Ishikawa (cell line): ENCODE measurements around the gene PTTG1IP.

Experiments used
- CEBPB ChIP-seq: IDR thresholded peaks from 2 replicates; pipeline ENCODE4 v1.6.1; 2012
- EP300 ChIP-seq: IDR thresholded peaks from 2 replicates; pipeline ENCODE4 v1.6.1; 2012; ENCODE audit warnings: borderline replicate concordance
- MAX ChIP-seq: IDR thresholded peaks from 2 replicates; pipeline ENCODE4 v1.6.1; 2012
- TAF1 ChIP-seq: IDR thresholded peaks from 2 replicates; pipeline ENCODE4 v1.6.1; 2012; ENCODE audit warnings: low read depth, mild to moderate bottlenecking

- TF ChIP-seq MAX: no peak
- no peak for TF ChIP-seq CEBPB
- no peak for TF ChIP-seq EP300
- TF ChIP-seq TAF1: no peak
These were observed 7.8 kb downstream of the PTTG1IP start for GRCh38 chr21:44865561-44866280.
